PC-3 (cell line): ENCODE results near the gene DRAP1.

Source experiments
- CTCF ChIP-seq: fragments of 300-600 bp; sonication (generic); conservative IDR thresholded peaks from 2 replicates; pipeline ENCODE4 v1.5.1; 2017; ENCODE audit warnings: antibody characterized with exemption, low read depth, mild to moderate bottlenecking, low read length
- EZH2 ChIP-seq: fragments of 300-600 bp; sonication (generic); IDR thresholded peaks from one replicate; pipeline ENCODE4 v1.6.1; 2017; ENCODE audit warnings: antibody characterized with exemption, mild to moderate bottlenecking, low read length; ENCODE audit not compliant: unreplicated experiment
- EZH2phosphoT487 ChIP-seq: fragments of 300-600 bp; sonication (generic); IDR thresholded peaks from 2 replicates; pipeline ENCODE4 v1.6.1; 2018; ENCODE audit warnings: mild to moderate bottlenecking, antibody characterized with exemption, low read length, borderline replicate concordance

- TF ChIP-seq CTCF (no peak), EZH2 (no peak), EZH2phosphoT487 (no peak)
Measured at GRCh38 chr11:65880027-65880426, 39.2 kb upstream of the DRAP1 start.
